Measurements from ENCODE around the gene AKAP8. TPM values are rescaled to one million over a fixed set of nuclear protein-coding genes. Genes with fewer than 3 reads are reported as not detected.

The AKAP8 gene
- total RNA-seq, 4 donors from 2014 or later = 17.4 to 32.4 (median 21.7) TPM

GRCh38 chr19:15400521-15401396, 21.2 kb upstream of the AKAP8 start:
- Histone ChIP-seq H3K4me1 (peaks cover 0 to 51% (median 15%) of the 10 kb centered on the region in 3 donors), H3K36me3 (peaks cover 58 to 100% (median 60%) of the 10 kb centered on the region in 3 donors), H3K27ac (peak overlapping the region in 3 of 4 donors; percentile 48 to 80 (median 79)), H3K4me3 (no peak overlapping the region), H3K9me3 (no peaks in the 10 kb centered on the region), H3K27me3 (no peaks in the 10 kb centered on the region)
- WGBS, 2 donors = 83 to 87% methylated on average over 5 to 9 of the region's 29 CpGs
- no peak for TF ChIP-seq CTCF (IDR thresholded peaks at IDR 0.05)
- intact Hi-C loops (cut with DNase I) = no loop called here
- no peak for DNase-seq

GRCh38 chr19:15399635-15400034, 20.0 kb upstream of the AKAP8 start:
- intact Hi-C loops (cut with DNase I) = loop anchor here (10.0 kb wide), 1 partner anchor 155 kb away; no protein-coding TSS in a partner anchor
- no peaks in the 10 kb centered on the region for H3K9me3 ChIP-seq
- peaks cover 0 to 40% (median 9%) of the 10 kb centered on the region in 3 donors for H3K4me1 ChIP-seq
- TF ChIP-seq CTCF (IDR thresholded peaks at IDR 0.05) (no peak), POLR2A (IDR thresholded peaks at IDR 0.05) (no peak)
- no peak overlapping the region for H3K4me3 ChIP-seq
- H3K27me3 ChIP-seq = no peaks in the 10 kb centered on the region
- 90 to 97% methylated on average over 9 to 10 of the region's 14 CpGs for WGBS, 2 donors
- peak overlapping the region in 1 of 4 donors; percentile 21 for H3K27ac ChIP-seq
- DNase-seq = no peak
- H3K36me3 ChIP-seq = peaks cover 56 to 98% (median 65%) of the 10 kb centered on the region in 3 donors

GRCh38 chr19:15399234-15399515, 19.6 kb upstream of the AKAP8 start:
- H3K4me3 ChIP-seq = no peak overlapping the region
- peaks cover 0 to 36% (median 6%) of the 10 kb centered on the region in 3 donors for H3K4me1 ChIP-seq
- intact Hi-C loops (cut with DNase I) = loop anchor here (10.0 kb wide), 1 partner anchor 156 kb away; no protein-coding TSS in a partner anchor
- 92% methylated on average over 8 of the region's 8 CpGs; no CpG with 5 or more reads in 1 of the 2 donors for WGBS, 2 donors
- H3K9me3 ChIP-seq = no peaks in the 10 kb centered on the region
- peaks cover 52 to 98% (median 65%) of the 10 kb centered on the region in 3 donors for H3K36me3 ChIP-seq
- DNase-seq = no peak
- no peak for TF ChIP-seq CTCF (IDR thresholded peaks at IDR 0.05)
- H3K27me3 ChIP-seq = no peaks in the 10 kb centered on the region
- H3K27ac ChIP-seq = no peak overlapping the region

GRCh38 chr19:15398501-15399233, 19.1 kb upstream of the AKAP8 start:
- H3K36me3 ChIP-seq = peaks cover 51 to 98% (median 65%) of the 10 kb centered on the region in 3 donors
- H3K27me3 ChIP-seq = no peaks in the 10 kb centered on the region
- TF ChIP-seq CTCF (IDR thresholded peaks at IDR 0.05) (no peak), POLR2A (IDR thresholded peaks at IDR 0.05) (no peak)
- intact Hi-C loops (cut with DNase I) = loop anchor here (10.0 kb wide), 1 partner anchor 156 kb away; no protein-coding TSS in a partner anchor
- no peaks in the 10 kb centered on the region for H3K9me3 ChIP-seq
- no peak for DNase-seq
- WGBS, 2 donors = 94% methylated on average over 13 of the region's 50 CpGs; no CpG with 5 or more reads in 1 of the 2 donors
- no peak overlapping the region for H3K27ac ChIP-seq
- H3K4me1 ChIP-seq = peaks cover 0 to 32% (median 6%) of the 10 kb centered on the region in 3 donors
- no peak overlapping the region for H3K4me3 ChIP-seq

GRCh38 chr19:15397782-15398181, 18.2 kb upstream of the AKAP8 start:
- Histone ChIP-seq H3K27ac (no peak overlapping the region), H3K4me1 (peaks cover 0 to 23% (median 0%) of the 10 kb centered on the region in 3 donors), H3K4me3 (no peak overlapping the region), H3K9me3 (no peaks in the 10 kb centered on the region), H3K27me3 (no peaks in the 10 kb centered on the region), H3K36me3 (peaks cover 51 to 98% (median 57%) of the 10 kb centered on the region in 3 donors)
- TF ChIP-seq CTCF (IDR thresholded peaks at IDR 0.05) (no peak), POLR2A (IDR thresholded peaks at IDR 0.05) (no peak)
- 79 to 86% methylated on average over 6 to 11 of the region's 11 CpGs for WGBS, 2 donors
- no peak for DNase-seq
- intact Hi-C loops (cut with DNase I) = loop anchor here (10.0 kb wide), 1 partner anchor 157 kb away; no protein-coding TSS in a partner anchor

Data from esophagus squamous epithelium (tissue), 5 donors.